Osteoblast (primary cell): ENCODE measurements around the gene CENPM. TPM values are rescaled to one million over a fixed set of nuclear protein-coding genes. Genes with fewer than 3 reads are reported as not detected.

Experiments used
- DNase-seq: peaks from one replicate; pipeline ENCODE4 v3.0.0; 2011; ENCODE audit warnings: low spot score, mixed read lengths; ENCODE audit not compliant: insufficient read length; ENCODE audit errors: missing footprints
- H2AFZ ChIP-seq: 2 replicates; pipeline ENCODE4 v1.6.0; 2011; ENCODE audit warnings: mild to moderate bottlenecking, low read length
- H3K27ac ChIP-seq: 2 replicates; pipeline ENCODE4 v1.5.1; 2011; ENCODE audit warnings: mild to moderate bottlenecking, low read depth, low read length, moderate library complexity
- H3K27me3 ChIP-seq: 2 replicates; pipeline ENCODE4 v1.6.0; 2012; ENCODE audit warnings: mild to moderate bottlenecking, control low read depth, inconsistent platforms, low read length, moderate library complexity; ENCODE audit not compliant: insufficient read depth
- H3K36me3 ChIP-seq: 2 replicates; pipeline ENCODE4 v1.5.1; 2011; ENCODE audit warnings: mild to moderate bottlenecking, low read length, control low read depth, moderate library complexity; ENCODE audit not compliant: insufficient read depth
- H3K4me1 ChIP-seq: 2 replicates; pipeline ENCODE4 v1.5.1; 2011; ENCODE audit warnings: mild to moderate bottlenecking, low read length, control low read depth, moderate library complexity; ENCODE audit not compliant: insufficient read depth
- H3K4me2 ChIP-seq: 2 replicates; pipeline ENCODE4 v1.6.0; 2011; ENCODE audit warnings: mild to moderate bottlenecking, low read length; ENCODE audit not compliant: insufficient read depth
- H3K4me3 ChIP-seq: fragments of 200-600 bp; sonication (generic); 3 replicates; pipeline ENCODE4 v1.5.1; 2012; ENCODE audit warnings: mild to moderate bottlenecking, low read length, inconsistent platforms; ENCODE audit not compliant: insufficient read depth
- H3K79me2 ChIP-seq: 2 replicates; pipeline ENCODE4 v1.6.0; 2012; ENCODE audit warnings: mild to moderate bottlenecking, low read length, control low read depth, inconsistent platforms; ENCODE audit not compliant: insufficient read depth
- H3K9me3 ChIP-seq: 2 replicates; pipeline ENCODE4 v1.5.1; 2011; ENCODE audit warnings: low read depth, low read length, control low read depth
- H4K20me1 ChIP-seq: 2 replicates; pipeline ENCODE4 v1.6.0; 2012; ENCODE audit warnings: mild to moderate bottlenecking, low read length, control low read depth; ENCODE audit not compliant: insufficient read depth
- total RNA-seq: library from RNA; depleted of rRNA; stranded (reverse); fragments of >200 nt; gene quantifications from 2 replicates; pipeline ENCODE4 v1.2.3, GENCODE V29; 2012
- TF ChIP-seq, protein P1 (sequence below): IDR thresholded peaks from 2 replicates; pipeline ENCODE4 v1.5.1; 2011; ENCODE audit warnings: mild to moderate bottlenecking, low read depth, low read length, moderate library complexity; ENCODE audit errors: extremely low read depth

Gene CENPM
- total RNA-seq, 1 donor: 1.8 TPM

DNA sequence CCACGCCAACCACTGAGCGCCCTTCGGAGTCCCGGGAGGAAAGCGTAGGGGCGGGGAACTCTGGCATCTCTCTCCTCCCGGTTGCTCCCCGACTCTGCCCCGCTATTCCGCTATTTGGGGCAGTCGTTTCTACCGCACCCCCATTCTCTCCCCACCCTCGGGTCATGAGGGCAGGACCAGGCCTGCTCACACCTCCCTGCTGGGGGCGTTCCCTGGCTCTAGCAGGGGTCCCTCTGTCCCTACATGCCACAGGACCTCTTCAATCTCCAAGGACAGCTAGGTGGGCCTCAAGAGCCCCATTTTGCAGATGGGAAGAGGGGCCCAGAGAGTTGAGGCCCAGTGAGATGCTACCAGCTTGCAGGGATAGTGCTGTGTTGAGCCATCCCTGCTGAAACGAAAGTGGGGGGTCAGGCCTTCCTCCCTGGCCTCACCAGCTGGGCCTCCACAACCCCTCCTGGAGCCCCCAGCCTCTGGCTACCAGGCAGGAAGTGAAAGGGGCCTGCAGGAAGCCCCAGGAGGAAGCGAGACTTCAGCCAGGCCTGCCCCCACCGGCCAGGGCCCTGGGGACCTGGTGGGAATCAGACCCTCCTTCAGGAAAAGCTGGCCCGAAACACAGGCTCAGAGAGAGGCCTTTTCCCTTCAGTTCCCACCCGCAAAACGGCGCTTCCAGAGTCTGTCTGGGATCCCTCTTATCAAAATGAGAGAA is 26.5 kb downstream of the CENPM start:
- Histone ChIP-seq H3K4me2 (peak overlapping the region; percentile 89), H2AFZ (peak overlapping the region; percentile 62)

GRCh38 chr22:41919357-41920224 is 27.4 kb downstream of the CENPM start:
- Histone ChIP-seq H3K79me2 (no peaks in the 10 kb centered on the region), H3K27me3 (peaks cover 26% of the 10 kb centered on the region), H3K27ac (no peak overlapping the region), H3K4me2 (peak overlapping the region; percentile 89), H3K36me3 (no peaks in the 10 kb centered on the region), H4K20me1 (no peaks in the 10 kb centered on the region), H2AFZ (peak overlapping the region; percentile 82), H3K9me3 (no peaks in the 10 kb centered on the region), H3K4me1 (peaks cover 10% of the 10 kb centered on the region), H3K4me3 (peak overlapping the region; percentile 73)
- TF ChIP-seq, protein P1, sequence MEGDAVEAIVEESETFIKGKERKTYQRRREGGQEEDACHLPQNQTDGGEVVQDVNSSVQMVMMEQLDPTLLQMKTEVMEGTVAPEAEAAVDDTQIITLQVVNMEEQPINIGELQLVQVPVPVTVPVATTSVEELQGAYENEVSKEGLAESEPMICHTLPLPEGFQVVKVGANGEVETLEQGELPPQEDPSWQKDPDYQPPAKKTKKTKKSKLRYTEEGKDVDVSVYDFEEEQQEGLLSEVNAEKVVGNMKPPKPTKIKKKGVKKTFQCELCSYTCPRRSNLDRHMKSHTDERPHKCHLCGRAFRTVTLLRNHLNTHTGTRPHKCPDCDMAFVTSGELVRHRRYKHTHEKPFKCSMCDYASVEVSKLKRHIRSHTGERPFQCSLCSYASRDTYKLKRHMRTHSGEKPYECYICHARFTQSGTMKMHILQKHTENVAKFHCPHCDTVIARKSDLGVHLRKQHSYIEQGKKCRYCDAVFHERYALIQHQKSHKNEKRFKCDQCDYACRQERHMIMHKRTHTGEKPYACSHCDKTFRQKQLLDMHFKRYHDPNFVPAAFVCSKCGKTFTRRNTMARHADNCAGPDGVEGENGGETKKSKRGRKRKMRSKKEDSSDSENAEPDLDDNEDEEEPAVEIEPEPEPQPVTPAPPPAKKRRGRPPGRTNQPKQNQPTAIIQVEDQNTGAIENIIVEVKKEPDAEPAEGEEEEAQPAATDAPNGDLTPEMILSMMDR: no peak
- peak; percentile 97 for DNase-seq

More for the DNA sequence above, 26.5 kb downstream of the CENPM start:
- H3K4me3 ChIP-seq: peak overlapping the region; percentile 73
- H4K20me1 ChIP-seq: no peaks in the 10 kb centered on the region
- peak; percentile 78 for DNase-seq
- H3K27me3 ChIP-seq: peaks cover 23% of the 10 kb centered on the region
- peaks cover 10% of the 10 kb centered on the region for H3K4me1 ChIP-seq
- H3K9me3 ChIP-seq: no peaks in the 10 kb centered on the region
- no peaks in the 10 kb centered on the region for H3K36me3 ChIP-seq
- no peak overlapping the region for H3K27ac ChIP-seq
- no peaks in the 10 kb centered on the region for H3K79me2 ChIP-seq
- TF ChIP-seq, protein P1: no peak

- Histone ChIP-seq H3K9me3 (no peaks in the 10 kb centered on the region), H4K20me1 (no peaks in the 10 kb centered on the region), H3K4me1 (peaks cover 10% of the 10 kb centered on the region), H3K79me2 (no peaks in the 10 kb centered on the region), H3K27ac (no peak overlapping the region), H2AFZ (no peak overlapping the region), H3K36me3 (no peaks in the 10 kb centered on the region), H3K4me3 (no peak overlapping the region), H3K27me3 (peaks cover 37% of the 10 kb centered on the region), H3K4me2 (no peak overlapping the region)
- TF ChIP-seq, protein P1: no peak
- peak; percentile 92 for DNase-seq
Measured at GRCh38 chr22:41917903-41918791, 28.8 kb downstream of the CENPM start.
